HG03439 (cell line): ENCODE measurements around the gene KRT7.

Source experiments
- ATAC-seq: cut with Tn5 transposase; IDR thresholded peaks from one replicate; pipeline ENCODE4 v1.9.1; 2021; ENCODE audit warnings: mild to moderate bottlenecking, moderate library complexity; ENCODE audit not compliant: unreplicated experiment

KRT7 gene

GRCh38 chr12:52294803-52295202 lies 61.8 kb downstream of the KRT7 start:
- ATAC-seq, result no peak

GRCh38 chr12:52295663-52296062 lies 62.6 kb downstream of the KRT7 start:
- ATAC-seq, result no peak

GRCh38 chr12:52296572-52297215 lies 63.7 kb downstream of the KRT7 start:
- no peak for ATAC-seq
